ENCODE data around the gene COL4A4.

DNA sequence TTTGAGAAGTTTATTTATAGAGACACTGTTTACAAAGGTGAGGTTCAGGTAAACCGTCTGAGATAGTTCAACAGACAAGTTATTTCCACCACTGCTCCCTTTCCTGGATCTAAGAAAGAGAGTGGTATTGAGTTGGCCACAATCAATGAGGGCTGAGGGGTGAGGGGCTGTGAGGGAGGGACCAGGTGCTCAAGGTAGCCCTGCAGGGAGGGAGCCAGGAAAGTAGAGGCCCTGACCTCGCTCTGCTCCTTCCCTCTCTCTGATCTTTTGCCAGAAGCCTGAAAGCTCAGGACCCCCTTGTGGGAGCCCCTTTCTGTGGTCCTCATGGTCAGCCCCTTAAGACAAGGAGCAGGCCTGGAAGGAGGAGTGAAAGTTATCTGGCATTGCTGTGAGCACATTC is 30.2 kb upstream of the COL4A4 start:
- TF ChIP-seq TAF1 (IDR thresholded peaks at IDR 0.05; ENCODE audit: low read depth, low read length) (no peak), POLR2A (IDR thresholded peaks at IDR 0.05; ENCODE audit: low read depth, low read length) (no peak), POLR2AphosphoS5 (IDR thresholded peaks at IDR 0.05; ENCODE audit: low read depth, low read length) (no peak), SPI1 (IDR thresholded peaks at IDR 0.05; ENCODE audit: low read depth, low read length) (no peak)
